Measurements from ENCODE around the gene SLC39A1. TPM values are rescaled to one million over a fixed set of nuclear protein-coding genes. Genes with fewer than 3 reads are reported as not detected.

Gene SLC39A1
- total and polyA plus RNA-seq, 9 of the 15 experiments (the other 6 are each of a cell fraction or from before 2014, with no cell fraction given): 9.9 to 81.1 (median 62.7) TPM

DNA sequence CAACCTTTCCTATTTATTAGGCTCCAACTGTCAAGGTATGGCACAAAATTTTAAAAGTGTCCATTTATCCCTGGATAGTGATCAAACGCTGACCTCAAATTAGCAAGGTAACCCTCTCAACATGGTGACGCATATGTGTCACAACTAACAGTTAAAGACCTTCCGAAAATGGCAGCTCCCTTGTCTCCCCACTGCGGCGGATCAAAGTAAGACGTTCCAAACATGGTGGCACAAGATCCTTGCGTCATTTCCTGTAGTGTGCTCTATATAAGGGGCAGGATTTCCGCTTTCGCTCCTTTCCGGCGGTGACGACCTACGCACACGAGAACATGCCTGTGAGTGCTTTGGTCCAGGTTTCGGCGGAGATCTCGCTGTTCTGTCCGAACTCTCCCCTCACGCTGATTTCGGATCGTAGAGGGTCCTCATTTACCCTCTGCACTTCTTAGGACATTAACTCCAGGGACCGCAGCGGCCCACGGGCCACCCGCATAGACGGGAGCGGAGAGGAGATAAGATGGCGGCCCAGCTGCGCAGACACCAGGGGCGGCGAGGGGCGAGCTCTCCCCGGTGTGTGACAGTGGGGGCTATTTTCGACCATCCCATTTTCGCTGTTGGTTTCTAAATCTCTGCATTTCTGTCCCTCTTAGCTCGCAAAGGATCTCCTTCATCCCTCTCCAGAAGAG lies 27.3 kb upstream of the SLC39A1 start, which contains the start of gene RPS27 (continued):
- peak; percentile 98 for TF ChIP-seq PML (IDR thresholded peaks at IDR 0.05; ENCODE audit: low read length)
- TF ChIP-seq ZFPM2 (CRISPR knock-in tag; IDR thresholded peaks at IDR 0.05): no peak
- TF ChIP-seq, protein P1, sequence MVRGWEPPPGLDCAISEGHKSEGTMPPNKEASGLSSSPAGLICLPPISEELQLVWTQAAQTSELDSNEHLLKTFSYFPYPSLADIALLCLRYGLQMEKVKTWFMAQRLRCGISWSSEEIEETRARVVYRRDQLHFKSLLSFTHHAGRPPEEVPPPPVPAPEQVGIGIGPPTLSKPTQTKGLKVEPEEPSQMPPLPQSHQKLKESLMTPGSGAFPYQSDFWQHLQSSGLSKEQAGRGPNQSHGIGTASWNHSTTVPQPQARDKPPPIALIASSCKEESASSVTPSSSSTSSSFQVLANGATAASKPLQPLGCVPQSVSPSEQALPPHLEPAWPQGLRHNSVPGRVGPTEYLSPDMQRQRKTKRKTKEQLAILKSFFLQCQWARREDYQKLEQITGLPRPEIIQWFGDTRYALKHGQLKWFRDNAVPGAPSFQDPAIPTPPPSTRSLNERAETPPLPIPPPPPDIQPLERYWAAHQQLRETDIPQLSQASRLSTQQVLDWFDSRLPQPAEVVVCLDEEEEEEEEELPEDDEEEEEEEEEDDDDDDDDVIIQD (CRISPR knock-in tag; IDR thresholded peaks at IDR 0.05): no peak
- no peak for TF ChIP-seq YBX1 (IDR thresholded peaks at IDR 0.05)
- TF ChIP-seq, protein P2, sequence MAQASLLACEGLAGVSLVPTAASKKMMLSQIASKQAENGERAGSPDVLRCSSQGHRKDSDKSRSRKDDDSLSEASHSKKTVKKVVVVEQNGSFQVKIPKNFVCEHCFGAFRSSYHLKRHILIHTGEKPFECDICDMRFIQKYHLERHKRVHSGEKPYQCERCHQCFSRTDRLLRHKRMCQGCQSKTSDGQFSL (CRISPR knock-in tag; IDR thresholded peaks at IDR 0.05): no peak
- TF ChIP-seq, protein P2 (tag; IDR thresholded peaks at IDR 0.05): no peak
- TF ChIP-seq MBD2 (IDR thresholded peaks at IDR 0.05; ENCODE audit: borderline replicate concordance, low read depth): peak; percentile 94; the same call in 1 of the 2 replicates
- no peak; the same call in 1 of the 2 replicates for TF ChIP-seq ZNF431 (CRISPR knock-in tag; IDR thresholded peaks at IDR 0.05)
- no peak for TF ChIP-seq RBM14 (IDR thresholded peaks at IDR 0.05; ENCODE audit: borderline replicate concordance, insufficient read depth, low read depth, low read length)
- TF ChIP-seq CHCHD3 (CRISPR knock-in tag; IDR thresholded peaks at IDR 0.05): 0 out of 2 replicates have a peak, but pooled peaks have one; percentile 79
- no peak for TF ChIP-seq NFE2 (IDR thresholded peaks at IDR 0.05; ENCODE audit: low read depth)
- TF ChIP-seq RBM25 (IDR thresholded peaks at IDR 0.05; ENCODE audit: low read depth, low read length, severe bottlenecking): no peak
- TF ChIP-seq FUS (optimal IDR thresholded peaks at IDR 0.05; ENCODE audit: low read depth, low read length): no peak
- peak; percentile 97 for TF ChIP-seq NELFE (IDR thresholded peaks at IDR 0.05; ENCODE audit: insufficient read depth, insufficient read length)
- no peak for TF ChIP-seq IFI16 (CRISPR knock-in tag; IDR thresholded peaks at IDR 0.05)
- TF ChIP-seq NCOA2 (IDR thresholded peaks at IDR 0.05; ENCODE audit: partially characterized antibody in 2 of 2): no peak
- no peak for TF ChIP-seq MCM5 (IDR thresholded peaks at IDR 0.05; ENCODE audit: low read depth)
- TF ChIP-seq ZBTB11 (CRISPR knock-in tag; IDR thresholded peaks at IDR 0.05): peak in 2 of 3 experiments; percentile 49 to 97; a peak in 2 of 6 replicates
- no peak for TF ChIP-seq HDGF (IDR thresholded peaks at IDR 0.05)
- no peak for TF ChIP-seq WHSC1 (IDR thresholded peaks at IDR 0.05; ENCODE audit: low read length)
- peak; percentile 89 for TF ChIP-seq PHF20 (IDR thresholded peaks at IDR 0.05; ENCODE audit: partially characterized antibody)
- TF ChIP-seq ZNF224 (CRISPR knock-in tag; IDR thresholded peaks at IDR 0.05): no peak
